Gastroesophageal sphincter (tissue), 4 donors: ENCODE results near the gene SPATS2L. TPM values are rescaled to one million over a fixed set of nuclear protein-coding genes. Genes with fewer than 3 reads are reported as not detected.

Experiments
- ATAC-seq: fragments of 150-250 bp; one replicate; pipeline ENCODE4 v1.9.1; 2016; ENCODE audit warnings: mild to moderate bottlenecking, moderate library complexity
- H3K27ac ChIP-seq, 4 donors: fragments of 200-600 bp; sonication (generic) in 3 of 4; 1 replicate in 3 of 4; 2 replicates in 1 of 4; pipeline ENCODE4 v1.5.1; 2016 to 2019
- H3K27me3 ChIP-seq: fragments of 200-600 bp; sonication (generic); one replicate; pipeline ENCODE4 v1.5.1; 2019
- H3K36me3 ChIP-seq, 2 donors: fragments of 200-600 bp; sonication (generic); one replicate each; pipeline ENCODE4 v1.5.1; 2019; ENCODE audit warnings: control low read depth in 1 of 2
- H3K4me1 ChIP-seq, 3 donors: fragments of 200-600 bp; sonication (generic); 1 replicate in 2 of 3; 2 replicates in 1 of 3; pipeline ENCODE4 v1.5.1; 2016 to 2019; ENCODE audit warnings: control low read depth in 2 of 3
- H3K4me3 ChIP-seq, 2 donors: fragments of 200-600 bp; sonication (generic); one replicate each; pipeline ENCODE4 v1.5.1; 2019; ENCODE audit warnings: mild to moderate bottlenecking in 1 of 2, moderate library complexity in 1 of 2
- H3K9me3 ChIP-seq, 3 donors: fragments of 200-600 bp; sonication (generic); one replicate each; pipeline ENCODE4 v1.5.1; 2017 to 2019; ENCODE audit warnings: control low read depth in 2 of 3
- EP300 ChIP-seq: sonication (generic); formaldehyde crosslinking; IDR thresholded peaks from one replicate; pipeline ENCODE4 v1.6.1; 2017; ENCODE audit warnings: antibody characterized with exemption, mild to moderate bottlenecking
- POLR2A ChIP-seq, 2 donors: fragments of 450-650 bp; IDR thresholded peaks; one replicate each; pipeline ENCODE4 v1.6.1; 2017; ENCODE audit warnings: antibody characterized with exemption in 2 of 2, mild to moderate bottlenecking in 2 of 2, moderate library complexity in 1 of 2
- POLR2AphosphoS5 ChIP-seq: sonication (generic); formaldehyde crosslinking; IDR thresholded peaks from one replicate; pipeline ENCODE4 v1.6.1; 2017; ENCODE audit warnings: antibody characterized with exemption
- WGBS, 2 donors: methylation state at CpG; one replicate each; pipeline ENCODE4 v1.1.5; 2018; ENCODE audit warnings: low coverage in 1 of 2; 5-methylcytosine and 5-hydroxymethylcytosine counted together
- total RNA-seq, 4 donors: library from RNA; depleted of rRNA; stranded (reverse); fragments of >200 nt; gene quantifications; one replicate each; pipeline ENCODE4 v1.1.0, GENCODE V29; 2016
- TF ChIP-seq, protein P1 (sequence below), 4 experiments: fragments of 200-600 bp in 2 of 4; fragments of 450-650 bp in 2 of 4; sonication (generic) in 1 of 4; IDR thresholded peaks; one replicate each; pipeline ENCODE4 v1.5.1; 2017 to 2019; ENCODE audit warnings: antibody characterized with exemption in 4 of 4, mild to moderate bottlenecking in 2 of 4, moderate library complexity in 2 of 4

The SPATS2L gene, protein sequence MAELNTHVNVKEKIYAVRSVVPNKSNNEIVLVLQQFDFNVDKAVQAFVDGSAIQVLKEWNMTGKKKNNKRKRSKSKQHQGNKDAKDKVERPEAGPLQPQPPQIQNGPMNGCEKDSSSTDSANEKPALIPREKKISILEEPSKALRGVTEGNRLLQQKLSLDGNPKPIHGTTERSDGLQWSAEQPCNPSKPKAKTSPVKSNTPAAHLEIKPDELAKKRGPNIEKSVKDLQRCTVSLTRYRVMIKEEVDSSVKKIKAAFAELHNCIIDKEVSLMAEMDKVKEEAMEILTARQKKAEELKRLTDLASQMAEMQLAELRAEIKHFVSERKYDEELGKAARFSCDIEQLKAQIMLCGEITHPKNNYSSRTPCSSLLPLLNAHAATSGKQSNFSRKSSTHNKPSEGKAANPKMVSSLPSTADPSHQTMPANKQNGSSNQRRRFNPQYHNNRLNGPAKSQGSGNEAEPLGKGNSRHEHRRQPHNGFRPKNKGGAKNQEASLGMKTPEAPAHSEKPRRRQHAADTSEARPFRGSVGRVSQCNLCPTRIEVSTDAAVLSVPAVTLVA
- total RNA-seq: 100 to 1,000 TPM in 2 of 4 donors, 10 to 100 TPM in 2; 50.6 to 120 (median 91.5) TPM

DNA sequence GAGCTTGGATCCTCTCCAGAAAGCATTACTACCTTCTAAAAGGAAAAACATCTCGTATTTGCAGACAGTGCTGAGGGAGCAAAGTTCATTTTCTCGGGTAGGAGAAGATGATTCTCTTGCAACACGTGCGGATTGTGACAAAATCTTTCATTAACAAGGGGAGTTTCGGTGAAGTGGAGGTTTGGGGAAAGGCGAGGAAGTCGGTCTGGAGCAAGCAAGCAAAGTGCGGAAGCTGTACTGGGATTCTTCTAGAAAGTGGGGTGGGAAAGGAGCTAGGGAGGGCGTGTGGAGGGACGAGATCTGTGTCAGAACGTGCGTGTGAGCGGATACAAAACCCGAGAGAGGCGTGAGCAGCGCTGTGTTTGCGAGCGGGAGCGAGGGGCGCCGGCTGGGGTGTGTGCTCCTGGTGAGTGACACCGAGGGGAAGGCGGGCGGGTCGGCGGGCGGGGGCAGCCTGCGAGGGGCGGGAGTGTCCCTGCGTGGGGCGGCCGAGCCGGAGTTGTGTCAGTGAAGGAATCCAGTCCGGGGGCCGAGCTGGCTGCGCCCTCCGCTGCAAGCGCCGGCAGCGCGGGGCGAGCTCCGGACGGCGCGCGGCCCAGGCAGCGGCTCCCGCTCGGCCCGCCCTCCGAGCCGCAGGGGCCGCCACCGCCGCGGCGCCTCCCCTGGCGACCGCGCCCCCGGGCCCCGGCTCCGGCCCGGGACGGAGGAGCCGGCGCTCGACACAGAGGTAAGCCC is at the start of gene SPATS2L:
Gene SPATS2L (plus strand): TSS at position 498 of the 735 bp plus-strand sequence. CDS start 82,552 bp downstream, outside the sequence.
- Histone ChIP-seq H3K27me3 (no peaks in the 10 kb centered on the region), H3K36me3 (no peaks in the 10 kb centered on the region), H3K4me3 (peak within 1 kb of the TSS; percentile 86), H3K27ac (peak within 1 kb of the TSS; percentile 77 to 95 (median 93)), H3K9me3 (no peaks in the 10 kb centered on the region), H3K4me1 (peaks cover 0 to 33% (median 0%) of the 10 kb centered on the region in 3 donors)
- TF ChIP-seq POLR2AphosphoS5: peak; percentile 48
- TF ChIP-seq, protein P1, sequence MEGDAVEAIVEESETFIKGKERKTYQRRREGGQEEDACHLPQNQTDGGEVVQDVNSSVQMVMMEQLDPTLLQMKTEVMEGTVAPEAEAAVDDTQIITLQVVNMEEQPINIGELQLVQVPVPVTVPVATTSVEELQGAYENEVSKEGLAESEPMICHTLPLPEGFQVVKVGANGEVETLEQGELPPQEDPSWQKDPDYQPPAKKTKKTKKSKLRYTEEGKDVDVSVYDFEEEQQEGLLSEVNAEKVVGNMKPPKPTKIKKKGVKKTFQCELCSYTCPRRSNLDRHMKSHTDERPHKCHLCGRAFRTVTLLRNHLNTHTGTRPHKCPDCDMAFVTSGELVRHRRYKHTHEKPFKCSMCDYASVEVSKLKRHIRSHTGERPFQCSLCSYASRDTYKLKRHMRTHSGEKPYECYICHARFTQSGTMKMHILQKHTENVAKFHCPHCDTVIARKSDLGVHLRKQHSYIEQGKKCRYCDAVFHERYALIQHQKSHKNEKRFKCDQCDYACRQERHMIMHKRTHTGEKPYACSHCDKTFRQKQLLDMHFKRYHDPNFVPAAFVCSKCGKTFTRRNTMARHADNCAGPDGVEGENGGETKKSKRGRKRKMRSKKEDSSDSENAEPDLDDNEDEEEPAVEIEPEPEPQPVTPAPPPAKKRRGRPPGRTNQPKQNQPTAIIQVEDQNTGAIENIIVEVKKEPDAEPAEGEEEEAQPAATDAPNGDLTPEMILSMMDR (IDR thresholded peaks at IDR 0.05): no peak
- TF ChIP-seq EP300: no peak
- TF ChIP-seq POLR2A (IDR thresholded peaks at IDR 0.05): peak; percentile 17 to 46
- peak; percentile 82 for ATAC-seq
- 0 to 1% methylated on average over 3 to 20 of the region's 69 CpGs for WGBS, 2 donors

GRCh38 chr2:200257570-200257969 is 48.9 kb upstream of the SPATS2L start:
- 85 to 100% methylated on average over 2 to 3 of the region's 6 CpGs for WGBS, 2 donors
- ATAC-seq: no peak
- Histone ChIP-seq H3K27me3 (no peaks in the 10 kb centered on the region), H3K4me1 (peaks cover 0 to 11% (median 0%) of the 10 kb centered on the region in 3 donors), H3K36me3 (no peaks in the 10 kb centered on the region), H3K9me3 (no peaks in the 10 kb centered on the region), H3K4me3 (no peak overlapping the region), H3K27ac (no peak overlapping the region)
- no peak for TF ChIP-seq POLR2A (IDR thresholded peaks at IDR 0.05)
- TF ChIP-seq POLR2AphosphoS5: no peak
- TF ChIP-seq, protein P1 (IDR thresholded peaks at IDR 0.05): no peak
- no peak for TF ChIP-seq EP300

GRCh38 chr2:200258081-200258480 is 48.4 kb upstream of the SPATS2L start:
- Histone ChIP-seq H3K27ac (no peak overlapping the region), H3K4me1 (peaks cover 0 to 6% (median 0%) of the 10 kb centered on the region in 3 donors), H3K36me3 (no peaks in the 10 kb centered on the region), H3K27me3 (no peaks in the 10 kb centered on the region), H3K9me3 (no peaks in the 10 kb centered on the region), H3K4me3 (no peak overlapping the region)
- 91 to 93% methylated on average over 2 to 5 of the region's 5 CpGs for WGBS, 2 donors
- TF ChIP-seq, protein P1 (IDR thresholded peaks at IDR 0.05): no peak
- no peak for TF ChIP-seq POLR2A (IDR thresholded peaks at IDR 0.05)
- no peak for TF ChIP-seq EP300
- no peak for TF ChIP-seq POLR2AphosphoS5
- no peak for ATAC-seq

DNA sequence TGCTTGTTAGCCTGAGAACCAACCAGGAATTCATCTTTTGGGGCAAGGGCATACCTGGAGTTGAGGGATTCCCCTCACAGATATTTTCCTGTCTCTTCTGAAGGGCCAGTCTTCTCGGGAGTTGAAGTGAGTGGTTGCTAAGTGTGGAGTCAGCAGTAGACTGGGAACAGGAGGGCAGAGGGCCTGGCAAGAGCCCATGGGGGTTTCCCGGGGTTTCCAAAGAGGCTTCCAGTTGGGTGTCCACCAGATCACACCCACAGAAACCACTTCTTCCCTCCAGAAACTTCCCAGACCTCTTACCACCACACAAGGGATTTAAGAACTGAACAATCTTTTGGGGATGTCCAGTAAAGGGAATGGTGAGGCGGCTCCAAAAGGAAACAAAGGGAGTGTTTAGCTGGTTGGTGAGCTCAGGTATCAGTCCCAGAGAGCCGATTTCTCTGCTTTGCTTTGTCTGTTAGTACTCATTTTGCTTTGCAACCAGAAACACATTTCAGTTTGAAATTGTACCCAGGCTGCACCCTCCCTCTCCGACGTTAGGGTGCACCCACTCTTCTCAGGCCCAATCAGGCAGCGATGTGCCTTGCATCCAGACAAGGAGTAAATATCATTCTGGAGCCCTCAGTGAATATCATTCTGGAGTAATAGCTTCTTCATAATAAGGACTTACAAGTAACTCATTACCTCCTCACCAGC is 47.5 kb upstream of the SPATS2L start:
- Histone ChIP-seq H3K27me3 (no peaks in the 10 kb centered on the region), H3K4me1 (no peaks in the 10 kb centered on the region), H3K36me3 (no peaks in the 10 kb centered on the region), H3K27ac (no peak overlapping the region), H3K9me3 (no peaks in the 10 kb centered on the region), H3K4me3 (no peak overlapping the region)
- no peak for ATAC-seq
- WGBS, 2 donors: 77 to 81% methylated on average over 5 of the region's 7 CpGs
- no peak for TF ChIP-seq POLR2A (IDR thresholded peaks at IDR 0.05)
- TF ChIP-seq EP300: no peak
- no peak for TF ChIP-seq POLR2AphosphoS5
- TF ChIP-seq, protein P1 (IDR thresholded peaks at IDR 0.05): no peak
